Activated CD4-positive, alpha-beta T cell treated with anti-CD3 and anti-CD28 coated beads, Interleukin-2, amount 50 U/mL, for 4 hours (primary cell): ENCODE results near the gene GDAP1L1.
"Not testable (repeated sequence)": the region's sequence is repeated elsewhere in the genome, so short reads cannot be mapped to it uniquely, and the experiment has no call there.

Experiments used
- DNase-seq, 2 experiments: peaks; one replicate each; pipeline ENCODE4 v3.0.0-alpha.2; 2020

Gene GDAP1L1

DNA sequence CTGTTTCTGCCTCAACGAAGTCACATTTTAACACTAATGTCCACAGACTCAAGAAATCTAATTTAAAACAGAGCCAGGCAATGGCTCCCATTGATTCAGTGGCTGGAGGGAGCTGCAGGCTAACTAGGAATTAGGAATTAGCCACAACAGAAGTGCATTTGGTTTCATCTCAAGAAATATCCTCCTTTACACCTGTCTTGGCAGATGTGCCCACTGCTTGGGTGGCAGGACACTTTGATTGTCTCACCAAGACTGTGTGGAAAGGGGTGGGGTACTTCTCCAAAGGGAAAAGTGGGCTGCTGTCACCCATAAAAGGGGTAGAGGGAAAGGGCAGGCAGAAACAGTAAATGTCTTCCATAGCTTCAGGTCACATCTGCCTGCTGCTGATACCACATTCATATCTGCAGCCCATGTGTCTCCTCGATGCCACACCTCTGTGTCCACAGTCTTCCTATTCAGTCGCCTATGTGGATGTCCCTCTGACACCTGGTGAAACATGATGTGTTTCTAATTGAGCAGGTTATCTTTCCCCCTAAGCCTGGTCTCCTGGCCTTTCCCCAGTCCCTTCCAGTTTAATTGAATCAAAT, 25.6 kb upstream of the GDAP1L1 start:
- DNase-seq: no peak

DNA sequence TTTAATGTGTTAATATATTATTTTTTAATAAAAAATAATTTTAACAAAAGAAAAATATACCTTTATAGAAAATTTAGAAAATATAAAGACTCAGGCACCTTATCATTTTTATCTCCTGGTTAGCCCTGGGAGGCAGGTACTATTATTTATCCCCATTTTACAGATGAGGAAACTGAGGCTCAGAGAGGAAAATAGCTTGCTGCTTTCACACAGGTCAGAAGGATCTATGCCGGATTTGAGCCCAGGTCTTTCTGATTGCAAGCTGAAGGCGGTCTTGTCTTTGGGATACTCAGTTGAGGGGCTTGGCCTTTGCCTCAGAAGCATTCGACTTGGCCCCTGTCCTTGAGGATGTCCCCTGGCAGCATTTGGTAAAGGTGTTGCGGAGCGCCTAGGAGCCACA, 25.1 kb upstream of the GDAP1L1 start:
- no peak for DNase-seq

DNA sequence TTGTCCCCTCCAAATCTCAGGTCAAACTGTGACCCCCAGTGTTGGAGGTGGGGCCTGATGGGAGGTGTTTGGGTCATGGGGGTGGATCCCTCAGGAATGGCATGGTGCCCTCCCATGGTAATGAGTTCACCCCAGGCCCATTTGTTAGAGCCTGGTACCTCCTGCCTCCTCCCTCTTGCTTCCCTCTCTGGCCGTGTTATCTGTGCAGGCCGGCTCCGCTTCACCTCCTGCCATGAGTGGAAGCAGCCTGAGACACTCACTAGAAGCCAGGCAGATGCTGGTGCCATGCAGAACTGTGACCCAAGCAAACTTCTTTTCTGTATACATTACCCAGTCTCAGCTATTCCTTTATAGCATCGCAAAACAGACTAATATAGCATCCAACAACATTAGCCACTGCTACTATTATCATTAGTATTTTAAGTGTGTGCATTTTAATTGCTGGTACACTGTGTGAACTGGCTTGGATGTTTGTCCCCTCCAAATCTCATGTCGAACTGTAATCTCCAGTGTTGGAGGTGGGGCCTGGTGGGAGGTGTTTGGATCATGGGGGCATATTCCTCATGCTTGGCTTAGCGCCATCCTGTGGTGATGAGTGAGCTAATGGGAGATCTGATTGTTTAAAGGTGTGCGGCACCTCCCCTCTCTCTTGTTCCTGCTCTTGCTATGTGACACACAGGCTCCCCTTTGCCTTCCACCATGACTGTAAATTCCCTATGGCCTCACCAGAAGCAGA, 24.3 kb upstream of the GDAP1L1 start:
- DNase-seq: no peak

DNA sequence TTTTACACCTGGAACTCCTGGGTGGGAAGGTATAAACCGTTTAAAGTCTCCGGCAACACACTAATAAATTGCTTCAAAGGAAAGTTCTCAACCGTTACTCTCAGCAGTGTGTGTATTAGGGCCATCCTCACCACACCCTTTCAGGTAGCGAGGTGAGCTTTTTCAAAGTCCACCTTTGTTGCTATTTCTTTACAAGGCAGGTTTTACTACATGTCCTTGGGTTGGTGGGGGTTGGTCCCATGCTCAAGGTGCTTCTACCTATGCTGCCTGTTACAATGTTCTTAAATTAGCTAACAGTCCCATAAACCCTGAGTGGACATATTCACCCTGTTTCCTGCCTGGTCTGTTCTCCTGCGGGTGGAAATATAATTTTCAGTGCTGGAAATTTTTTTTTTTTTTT, 23.4 kb upstream of the GDAP1L1 start:
- no peak for DNase-seq

DNA sequence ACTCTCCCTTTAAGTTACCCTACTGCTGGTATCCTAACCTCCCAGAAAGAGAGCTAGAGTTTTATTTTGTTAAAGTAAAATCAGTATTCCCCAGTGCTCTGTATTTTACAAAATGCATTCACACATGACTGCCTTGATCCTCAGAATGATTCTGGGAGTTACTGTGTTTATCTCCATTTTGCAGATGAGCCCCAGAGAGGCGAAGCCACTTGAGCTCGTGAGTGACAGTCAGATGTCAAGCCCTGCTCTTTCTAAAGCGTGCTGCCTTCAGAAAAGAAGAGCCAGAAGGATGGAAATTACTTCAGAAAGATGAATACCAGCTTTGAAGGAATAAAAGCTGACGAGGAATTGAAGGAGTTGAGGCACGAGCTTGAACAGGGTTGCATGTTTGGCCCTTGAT, 22.5 kb upstream of the GDAP1L1 start:
- no peak for DNase-seq

DNA sequence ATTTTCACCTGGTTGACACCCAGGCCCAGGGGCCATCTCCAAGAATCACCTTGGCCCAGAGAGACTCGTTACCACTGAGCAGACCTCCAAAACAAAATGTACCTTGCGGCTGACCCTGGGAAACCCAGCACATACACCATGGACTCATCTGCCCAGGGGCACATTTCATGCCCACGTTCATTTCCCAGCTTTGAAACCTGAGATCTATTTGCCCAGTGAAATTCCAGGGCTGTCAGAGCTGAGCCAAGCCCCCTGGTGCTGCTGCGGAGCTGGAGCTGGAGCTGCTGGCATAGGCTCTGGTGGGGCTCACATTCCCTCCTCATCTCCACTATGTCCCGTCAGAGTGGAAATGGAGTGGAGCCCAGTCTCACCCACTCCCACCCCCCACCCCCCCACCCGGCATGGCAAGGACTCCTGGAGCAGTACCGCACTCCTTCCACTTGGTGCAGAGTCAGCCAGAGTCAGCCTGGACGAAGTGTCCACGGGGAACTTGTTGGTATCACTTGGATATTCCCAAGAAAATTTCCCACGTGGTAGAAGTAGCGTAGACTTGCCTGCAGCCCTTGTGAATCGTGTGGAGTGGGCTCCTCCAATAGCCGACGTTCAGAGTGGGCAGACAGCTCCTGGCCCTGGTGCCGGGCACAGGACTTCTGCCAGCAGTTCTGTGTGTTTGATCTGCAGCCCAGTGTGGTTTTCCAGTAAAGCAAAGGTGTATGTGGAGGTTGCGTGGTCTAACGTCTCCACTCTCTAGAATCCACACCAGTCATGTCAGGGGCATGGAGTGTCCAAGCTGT, 18.4 kb upstream of the GDAP1L1 start:
- no peak for DNase-seq

DNA sequence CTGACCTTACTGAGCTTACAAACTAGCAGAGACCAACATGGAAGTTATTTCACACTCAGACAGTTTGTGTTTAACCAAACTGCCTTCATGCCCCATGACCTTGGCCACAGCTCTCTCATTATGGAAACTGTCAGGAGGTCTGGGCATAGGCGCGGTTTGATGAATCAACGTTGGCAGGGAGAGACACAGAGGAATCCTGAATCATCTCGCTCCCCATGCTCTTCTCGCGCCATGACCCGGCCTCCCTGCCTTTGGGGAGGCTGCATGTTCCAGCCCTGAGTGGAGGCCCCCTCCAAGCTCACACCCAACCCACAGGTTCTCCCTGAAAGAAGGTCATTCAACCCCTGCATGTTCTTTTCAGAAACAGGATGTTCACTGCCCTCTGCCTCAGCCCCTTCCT, 15.9 kb upstream of the GDAP1L1 start:
- no peak for DNase-seq

DNA sequence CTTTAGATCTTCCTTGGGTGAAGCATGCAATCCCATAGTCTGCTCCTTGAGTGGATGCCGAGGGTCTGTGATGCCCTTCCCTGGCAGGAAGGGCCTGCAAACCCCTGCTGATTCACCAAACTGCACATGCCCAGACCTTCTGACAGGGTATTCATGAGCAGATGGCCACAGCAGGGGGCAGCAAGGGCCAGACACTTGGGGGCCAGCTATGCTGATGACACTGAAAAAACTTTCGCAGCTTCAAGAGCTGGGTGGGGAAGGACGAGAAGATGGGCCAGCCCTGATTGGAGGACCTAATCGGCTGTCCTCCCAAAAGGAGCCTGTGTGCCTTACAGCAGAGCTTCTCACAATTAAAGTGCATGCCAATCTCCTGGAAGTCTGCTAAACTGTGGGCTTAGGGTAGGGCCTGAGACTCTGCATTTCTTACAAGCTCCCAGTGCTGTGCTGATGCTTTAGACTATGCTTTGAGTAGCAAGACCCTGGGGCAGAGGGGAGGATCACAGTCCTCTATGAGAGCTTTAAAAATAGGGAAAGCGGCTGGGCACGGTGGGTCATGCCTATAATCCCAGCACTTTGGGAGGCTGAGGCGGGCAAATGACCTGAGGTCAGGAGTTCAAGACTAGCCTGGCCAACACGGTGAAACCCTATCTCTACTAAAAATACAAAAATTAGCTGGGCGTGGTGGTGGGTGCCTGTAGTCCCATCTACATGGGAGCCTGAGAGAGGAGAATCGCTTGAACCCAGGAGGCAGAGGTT, 15.2 kb upstream of the GDAP1L1 start:
- no peak for DNase-seq

DNA sequence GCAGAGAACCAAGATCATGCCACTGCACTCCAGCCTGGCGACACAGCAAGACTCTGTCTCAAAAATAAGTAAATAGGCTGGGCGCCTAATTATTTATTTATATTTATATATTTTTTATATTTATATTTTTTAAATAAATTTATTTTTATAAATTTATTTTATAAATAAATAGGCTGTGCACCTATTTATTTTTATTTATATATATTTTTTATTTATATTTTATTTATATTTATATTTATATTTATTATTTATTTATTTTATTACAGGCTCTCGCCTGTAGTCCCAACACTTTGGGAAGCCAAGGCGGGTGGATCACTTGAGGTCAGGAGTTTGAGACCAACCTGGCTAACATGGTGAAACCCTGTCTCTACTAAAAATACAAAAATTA, 14.6 kb upstream of the GDAP1L1 start:
- DNase-seq: not testable (repeated sequence)

DNA sequence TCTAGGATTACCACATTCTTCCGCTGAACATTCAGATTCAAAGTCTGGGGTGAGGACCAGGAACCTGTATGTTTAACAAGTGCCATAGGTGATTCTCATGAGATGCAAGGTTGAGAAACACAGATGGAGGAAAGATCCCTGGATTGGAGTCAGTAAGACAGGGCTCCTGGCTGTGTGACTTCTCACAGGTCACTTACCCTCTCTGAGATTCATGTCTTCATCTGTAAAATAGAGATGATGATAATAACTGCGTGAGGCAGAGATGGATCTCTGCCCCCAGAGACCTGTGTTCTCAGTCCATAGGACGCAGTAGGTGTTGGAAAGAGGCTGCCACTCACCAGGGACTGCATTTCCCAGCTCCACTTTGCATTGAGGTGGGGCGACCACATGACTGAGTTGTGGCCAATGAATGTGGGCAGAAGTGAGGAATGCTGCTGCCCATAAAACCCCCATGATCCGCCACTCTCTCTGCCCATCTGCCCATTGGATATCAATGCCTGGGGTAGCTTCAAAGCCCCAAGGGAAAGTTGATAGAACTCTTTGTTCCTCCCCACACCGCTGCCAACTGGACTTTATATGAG, 13.6 kb upstream of the GDAP1L1 start:
- no peak for DNase-seq

DNA sequence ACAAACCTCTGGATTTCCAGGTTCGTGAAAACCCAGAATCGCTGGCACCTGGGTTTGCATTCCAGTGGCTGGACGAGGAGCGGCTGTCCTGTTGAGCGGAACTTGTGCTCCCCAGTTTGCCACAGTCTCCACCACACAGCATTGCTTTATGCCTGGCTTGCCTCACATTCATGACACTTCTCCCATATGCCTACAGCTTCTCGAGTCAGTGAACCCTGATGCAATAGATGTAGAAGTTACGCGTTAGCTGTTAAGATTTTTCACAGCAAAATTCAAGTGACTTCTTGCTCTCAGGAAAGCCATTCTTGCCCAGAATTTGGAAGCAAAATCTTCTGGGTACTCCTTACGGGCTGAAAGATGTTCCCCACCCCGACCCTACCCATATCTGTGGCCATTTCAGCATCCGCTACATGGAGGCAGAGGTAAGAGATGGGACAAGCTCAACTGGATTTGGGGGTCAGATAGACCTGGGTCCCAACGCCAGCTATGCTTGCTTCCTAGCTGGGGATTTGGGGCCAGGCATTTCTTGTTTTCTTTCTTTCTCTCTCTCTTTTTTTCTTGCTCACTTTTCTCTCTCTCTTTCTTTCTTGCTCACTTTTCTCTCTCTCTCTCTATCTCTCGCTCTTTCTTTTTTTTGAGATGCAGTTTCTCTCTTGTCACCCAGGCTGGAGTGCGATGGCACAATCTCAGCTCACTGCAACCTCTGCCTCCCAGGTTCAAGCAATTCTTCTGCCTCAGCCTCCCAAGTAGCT, 12.4 kb upstream of the GDAP1L1 start:
- no peak for DNase-seq

DNA sequence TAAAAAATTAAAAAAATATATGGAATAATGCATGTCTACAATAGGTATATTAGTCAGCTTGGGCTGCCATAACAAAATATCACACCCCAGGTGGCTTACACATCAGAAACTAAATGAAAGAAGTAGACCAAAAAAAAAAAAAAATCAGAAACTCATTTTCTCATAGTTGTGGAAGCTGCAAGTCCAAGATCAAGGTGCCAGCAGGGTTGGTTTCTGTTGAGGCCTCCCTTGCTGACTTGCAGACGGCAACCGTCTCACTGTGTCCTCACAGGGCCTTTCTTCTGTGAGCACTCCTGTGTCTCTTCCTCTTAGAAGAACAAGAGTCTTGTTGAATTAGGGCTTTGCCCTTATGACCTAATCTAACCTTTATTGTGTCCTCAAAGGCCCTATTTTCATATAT, 11.4 kb upstream of the GDAP1L1 start:
- no peak for DNase-seq

DNA sequence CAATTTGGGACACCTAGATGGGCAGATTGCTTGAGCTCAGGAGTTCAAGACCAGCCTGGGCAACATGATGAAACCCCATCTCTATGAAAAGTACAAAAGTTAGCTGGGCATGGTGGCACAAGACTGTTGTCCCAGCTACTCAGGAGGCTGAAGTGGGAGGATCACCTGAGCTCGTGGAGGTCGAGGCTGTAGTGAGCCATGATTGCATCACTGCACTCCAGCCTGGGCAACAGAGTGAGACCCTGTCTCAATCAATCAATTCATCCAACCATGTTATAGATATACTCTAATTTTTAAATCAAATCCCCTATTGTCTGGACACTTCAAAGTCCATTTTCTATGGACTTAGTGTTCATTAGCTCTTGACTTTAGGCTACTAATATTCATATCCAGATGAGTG, 10.3 kb upstream of the GDAP1L1 start:
- DNase-seq: not testable (repeated sequence)

DNA sequence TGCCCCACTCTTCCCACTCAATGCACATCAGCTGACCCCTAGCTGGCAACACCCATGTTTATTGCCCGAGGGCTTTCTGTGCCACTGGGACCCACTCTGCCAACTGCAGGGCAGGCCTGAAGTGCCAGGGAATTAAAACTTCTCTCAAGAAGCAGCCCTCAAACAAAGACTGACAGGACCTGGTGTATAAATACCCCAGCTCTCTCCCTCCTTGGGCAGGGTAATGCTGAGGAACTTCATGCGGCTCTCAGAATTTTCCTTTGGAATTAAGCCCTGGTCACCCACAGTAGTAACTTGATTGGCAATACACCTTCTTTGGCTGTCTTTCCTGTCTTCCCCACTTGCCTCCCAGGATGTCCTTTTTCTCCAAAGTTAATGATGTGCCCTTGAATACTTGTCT, 5.3 kb upstream of the GDAP1L1 start:
- DNase-seq: no peak

DNA sequence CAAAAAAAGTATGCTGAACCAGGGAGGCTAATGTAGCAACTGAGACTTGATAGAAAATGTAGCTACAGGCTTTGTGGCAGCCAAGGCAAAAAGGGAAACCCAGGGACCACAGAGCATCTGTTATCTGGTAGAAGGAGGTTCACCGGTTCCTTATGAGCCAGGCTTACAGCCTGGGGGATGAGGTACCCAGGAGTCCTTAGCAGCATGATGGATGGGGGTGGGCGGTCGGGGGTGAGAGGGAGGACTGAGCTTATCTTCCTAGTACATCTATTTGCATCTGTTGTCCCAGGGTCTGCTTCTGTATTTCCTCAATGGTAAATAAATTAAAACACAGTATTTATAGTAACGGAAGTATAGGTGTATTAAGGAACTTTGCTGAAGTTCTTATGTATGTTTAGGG, 1.1 kb upstream of the GDAP1L1 start:
- no peak for DNase-seq

DNA sequence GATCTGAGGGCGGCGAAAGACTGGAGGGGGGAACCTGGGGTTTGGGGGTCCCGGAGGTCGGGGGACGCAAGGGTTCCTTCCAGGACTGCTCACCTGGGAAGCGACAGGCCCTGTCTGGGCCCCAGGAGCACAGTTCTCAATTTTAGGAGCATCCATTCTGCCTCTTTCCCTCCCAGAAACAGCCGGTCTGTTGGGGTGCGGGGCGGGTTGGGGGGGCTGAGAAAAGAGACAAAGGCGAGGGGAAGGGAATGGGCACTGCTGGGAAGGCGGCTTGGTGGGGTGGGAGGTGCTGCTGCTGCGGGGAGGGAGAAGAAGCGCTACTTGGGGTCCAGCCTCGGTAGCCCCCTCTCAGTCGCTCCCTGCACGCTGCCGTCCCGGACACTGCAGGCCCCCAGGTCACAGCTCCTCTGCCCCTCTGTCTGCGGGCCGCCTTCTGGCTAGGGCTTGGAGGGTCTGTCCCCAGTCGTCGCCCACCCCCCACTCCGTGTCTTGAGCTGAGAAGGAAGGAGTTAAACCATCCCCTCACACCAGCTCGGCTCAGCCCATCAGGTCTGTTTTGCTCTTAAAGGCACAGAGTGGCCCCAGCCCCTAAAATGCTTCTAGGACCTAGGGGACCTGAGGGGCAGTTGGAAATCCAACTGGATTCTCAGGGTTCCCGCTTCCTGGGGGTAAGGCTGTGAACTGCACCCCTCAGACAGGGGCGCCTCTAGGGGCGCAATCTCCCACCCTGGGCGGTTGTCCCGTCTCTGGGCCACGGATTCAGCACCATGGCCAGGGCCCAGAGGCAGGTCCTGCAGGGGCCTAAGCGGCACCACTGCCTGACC, 690 bp downstream of the GDAP1L1 start:
- DNase-seq: no peak

DNA sequence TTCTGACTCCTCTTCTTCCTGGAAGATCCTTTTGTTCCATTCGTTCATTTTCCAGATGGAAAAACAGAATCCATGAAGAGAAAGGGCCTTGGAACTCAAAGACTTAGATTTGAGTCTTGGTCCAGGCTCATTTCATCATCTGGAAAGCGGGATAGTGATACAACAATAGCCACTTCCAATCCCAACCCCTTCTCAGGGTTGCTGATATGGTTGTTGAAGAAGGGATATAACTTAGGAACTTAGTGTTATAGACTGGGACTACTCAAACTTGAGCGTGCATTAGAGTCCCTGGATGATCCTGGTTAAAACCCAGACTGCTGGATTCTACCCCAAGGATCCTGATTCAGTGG, 1.3 kb downstream of the GDAP1L1 start:
- DNase-seq: no peak

DNA sequence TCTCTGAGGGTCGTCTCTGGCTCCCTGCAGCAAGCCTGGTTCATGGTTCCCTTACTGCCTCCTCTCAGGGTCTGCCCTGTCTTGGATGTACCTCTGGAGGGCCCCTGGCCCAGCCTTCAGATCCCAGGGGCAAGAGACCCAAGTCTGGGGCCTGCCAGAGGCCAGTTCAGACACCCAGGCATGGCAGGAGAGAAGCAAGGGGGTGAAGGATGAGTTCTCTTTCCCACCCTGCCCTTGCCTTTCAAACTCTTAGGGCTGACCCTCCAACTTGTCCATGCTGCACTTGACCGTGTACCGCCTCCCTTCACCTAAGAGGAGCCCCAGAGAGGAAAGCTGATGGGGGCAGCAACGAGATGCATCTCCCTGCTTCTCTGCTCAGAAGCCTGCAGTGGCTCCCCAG, 4.2 kb downstream of the GDAP1L1 start:
- no peak for DNase-seq

DNA sequence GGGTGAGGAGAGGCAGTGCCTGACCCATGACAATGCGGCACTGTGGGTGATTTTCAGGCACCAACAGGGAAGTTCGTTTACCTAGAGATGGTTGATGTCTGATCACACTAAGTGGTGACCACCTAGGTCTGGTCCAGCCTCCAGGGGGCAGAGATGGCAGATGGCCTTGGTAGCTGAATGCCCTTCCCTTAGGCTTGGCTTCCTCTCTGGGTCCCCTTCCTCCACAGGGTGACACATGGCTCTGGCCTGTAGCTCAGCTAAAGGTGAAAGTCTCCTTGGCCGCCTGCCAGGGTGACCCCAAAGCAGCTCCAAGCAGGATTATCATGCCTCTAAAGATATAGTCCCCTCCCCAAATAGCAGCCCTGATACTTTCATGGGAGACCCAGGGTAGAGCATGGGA, 6.4 kb downstream of the GDAP1L1 start:
- no peak for DNase-seq

DNA sequence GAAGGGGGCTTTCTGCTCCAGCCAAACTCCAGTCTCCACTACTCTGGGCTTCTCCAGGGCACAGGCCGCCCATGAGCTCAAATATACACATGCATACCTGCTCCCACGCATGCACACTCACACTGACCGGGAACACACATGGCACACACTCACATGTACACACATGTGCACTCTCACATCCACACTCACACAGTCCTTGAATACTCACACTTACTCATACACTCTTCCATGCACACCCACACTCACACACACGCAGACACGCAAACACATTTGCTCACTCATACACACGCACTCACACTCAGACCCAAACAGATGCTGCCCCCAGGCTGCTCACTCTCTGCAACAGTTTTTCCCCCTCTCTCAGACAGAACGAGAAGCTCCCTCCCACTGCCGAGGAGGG, 7.0 kb downstream of the GDAP1L1 start:
- DNase-seq: no peak

DNA sequence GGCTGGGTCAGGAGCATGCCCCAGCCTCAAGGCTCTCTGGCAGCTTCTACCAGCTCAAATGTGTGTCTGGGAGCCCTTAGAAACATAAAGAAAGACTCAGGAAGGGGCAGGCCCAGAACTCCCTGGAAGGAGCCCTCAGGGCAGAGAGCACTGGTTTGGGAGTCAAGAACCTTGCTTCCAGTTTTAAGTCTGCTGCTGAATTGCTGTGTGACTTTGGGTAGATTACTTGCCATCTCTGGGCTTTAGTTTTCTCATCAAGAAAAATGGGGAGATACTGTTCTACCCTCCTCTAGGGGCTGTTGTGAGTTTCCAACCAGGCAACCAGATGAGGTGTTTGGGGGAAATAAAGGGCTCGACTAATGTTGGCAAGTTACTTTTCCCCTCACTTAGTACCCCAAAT, 8.8 kb downstream of the GDAP1L1 start:
- no peak for DNase-seq

DNA sequence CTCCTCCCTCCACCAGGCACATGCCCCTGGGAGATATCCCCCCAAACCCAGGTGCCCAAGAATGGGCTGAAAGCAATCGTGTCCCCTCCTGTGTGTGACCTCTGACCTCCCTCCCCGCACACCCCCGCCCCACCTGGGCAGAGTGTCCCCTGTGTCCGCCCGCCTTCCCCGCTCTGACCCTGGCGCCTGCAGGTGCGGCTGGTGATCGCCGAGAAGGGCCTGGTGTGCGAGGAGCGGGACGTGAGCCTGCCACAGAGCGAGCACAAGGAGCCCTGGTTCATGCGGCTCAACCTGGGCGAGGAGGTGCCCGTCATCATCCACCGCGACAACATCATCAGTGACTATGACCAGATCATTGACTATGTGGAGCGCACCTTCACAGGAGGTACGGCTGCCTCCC, 9.9 kb downstream of the GDAP1L1 start:
- no peak for DNase-seq
